SK-N-SH (cell line): Measurements from ENCODE around the gene SART1. TPM values are rescaled to one million over a fixed set of nuclear protein-coding genes. Genes with fewer than 3 reads are reported as not detected.

ENCODE experiments used
- EZH2phosphoT487 ChIP-seq: fragments of 200-600 bp; sonication (generic); IDR thresholded peaks from 2 replicates; pipeline ENCODE4 v1.6.1; 2017; ENCODE audit warnings: low read depth, mixed run types, mild to moderate bottlenecking, antibody characterized with exemption, moderate library complexity, borderline replicate concordance
- FOSL2 ChIP-seq: IDR thresholded peaks from 2 replicates; pipeline ENCODE4 v1.4.0; 2012; ENCODE audit warnings: low read depth, mild to moderate bottlenecking, moderate library complexity, borderline replicate concordance
- FOXJ3 ChIP-seq: sonication (generic); formaldehyde crosslinking; IDR thresholded peaks from 2 replicates; pipeline ENCODE4 v1.5.1; 2020; ENCODE audit warnings: mild to moderate bottlenecking, missing genetic modification reagents
- FOXM1 ChIP-seq: IDR thresholded peaks from 2 replicates; pipeline ENCODE4 v1.4.0; 2012; ENCODE audit warnings: low read depth, mild to moderate bottlenecking
- GABPA ChIP-seq: IDR thresholded peaks from 2 replicates; pipeline ENCODE4 v1.4.0; 2012; ENCODE audit warnings: low read depth, mild to moderate bottlenecking
- JUND ChIP-seq: IDR thresholded peaks from 2 replicates; pipeline ENCODE4 v1.4.0; 2012
- NFIC ChIP-seq: IDR thresholded peaks from 2 replicates; pipeline ENCODE4 v1.4.0; 2012; ENCODE audit warnings: borderline replicate concordance
- NRF1 ChIP-seq: IDR thresholded peaks from 2 replicates; pipeline ENCODE4 v1.6.1; 2012; ENCODE audit warnings: low read depth, mild to moderate bottlenecking, low read length
- POLR2AphosphoS5 ChIP-seq: IDR thresholded peaks from 2 replicates; pipeline ENCODE4 v1.6.1; 2012; ENCODE audit warnings: low read depth, low read length
- RAD21 ChIP-seq: IDR thresholded peaks from 2 replicates; pipeline ENCODE4 v1.6.1; 2012; ENCODE audit warnings: mild to moderate bottlenecking, low read length
- RFX5 ChIP-seq: IDR thresholded peaks from 2 replicates; pipeline ENCODE4 v1.6.1; 2012; ENCODE audit warnings: mild to moderate bottlenecking, improper control_type of control experiment, low read length
- SIN3A ChIP-seq: IDR thresholded peaks from 2 replicates; pipeline ENCODE4 v1.6.1; 2012; ENCODE audit warnings: low read depth, mild to moderate bottlenecking, low read length, moderate library complexity, borderline replicate concordance
- TEAD4 ChIP-seq: IDR thresholded peaks from 2 replicates; pipeline ENCODE4 v1.4.0; 2012; ENCODE audit warnings: mild to moderate bottlenecking, borderline replicate concordance; ENCODE audit not compliant: insufficient read depth
- polyA plus RNA-seq, 3 experiments: library from polyadenylated mRNA; depleted of rRNA; stranded (reverse); fragments of >200 nt; gene quantifications; 2 replicates each; pipeline ENCODE4 v1.2.3, GENCODE V29; 2012
- TF ChIP-seq, protein P1 (sequence below): fragments of 200-600 bp; sonication (generic); IDR thresholded peaks from 2 replicates; pipeline ENCODE4 v1.6.1; 2017; ENCODE audit warnings: antibody characterized with exemption, mild to moderate bottlenecking, moderate library complexity
- TF ChIP-seq, protein P2 (sequence below): IDR thresholded peaks from 2 replicates; pipeline ENCODE4 v1.6.1; 2012; ENCODE audit warnings: mild to moderate bottlenecking, low read depth, low read length, moderate library complexity
- TF ChIP-seq, protein P3 (sequence below): IDR thresholded peaks from 2 replicates; pipeline ENCODE4 v1.4.0; 2012; ENCODE audit warnings: low read depth, borderline replicate concordance

Gene SART1
- polyA plus RNA-seq, 1 of the 3 experiments (the other 2 are of a cell fraction) = 73.6 TPM

DNA sequence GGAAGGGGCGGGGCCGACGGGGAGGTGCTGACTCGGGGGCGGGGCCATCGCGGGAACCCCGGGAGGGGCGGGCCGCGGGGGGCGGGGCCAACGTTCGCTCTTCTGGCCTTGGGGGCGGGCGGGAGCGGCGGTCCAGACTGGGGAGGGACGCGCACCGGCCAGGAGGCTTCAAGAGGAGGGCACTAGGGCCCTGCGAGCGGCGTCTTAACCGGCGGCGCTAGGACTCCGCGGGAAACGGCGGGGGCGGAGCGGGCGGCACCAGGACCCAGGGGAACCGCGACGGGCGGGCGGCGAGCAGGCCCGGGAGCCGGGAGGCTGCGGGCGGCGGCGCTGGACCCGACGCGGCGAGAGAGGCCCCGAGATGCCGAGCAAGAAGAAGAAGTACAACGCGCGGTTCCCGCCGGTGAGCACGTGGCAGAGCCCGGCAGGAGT, 42.4 kb upstream of the SART1 start, which contains the start of gene DRAP1 (continued):
- TF ChIP-seq RAD21 (0 out of 2 replicates have a peak, but pooled peaks have one; percentile 2), FOXM1 (0 out of 2 replicates have a peak, but pooled peaks have one; percentile 41), TEAD4 (0 out of 2 replicates have a peak, but pooled peaks have one; percentile 21), FOSL2 (no peak), NFIC (peak; percentile 39), NRF1 (no peak), GABPA (peak; percentile 53), FOXJ3 (CRISPR knock-in tag) (no peak), RFX5 (no peak), POLR2AphosphoS5 (peak; percentile 24; the same call in 1 of the 2 replicates), EZH2phosphoT487 (no peak), JUND (no peak), SIN3A (peak; percentile 99)
- TF ChIP-seq, protein P1, sequence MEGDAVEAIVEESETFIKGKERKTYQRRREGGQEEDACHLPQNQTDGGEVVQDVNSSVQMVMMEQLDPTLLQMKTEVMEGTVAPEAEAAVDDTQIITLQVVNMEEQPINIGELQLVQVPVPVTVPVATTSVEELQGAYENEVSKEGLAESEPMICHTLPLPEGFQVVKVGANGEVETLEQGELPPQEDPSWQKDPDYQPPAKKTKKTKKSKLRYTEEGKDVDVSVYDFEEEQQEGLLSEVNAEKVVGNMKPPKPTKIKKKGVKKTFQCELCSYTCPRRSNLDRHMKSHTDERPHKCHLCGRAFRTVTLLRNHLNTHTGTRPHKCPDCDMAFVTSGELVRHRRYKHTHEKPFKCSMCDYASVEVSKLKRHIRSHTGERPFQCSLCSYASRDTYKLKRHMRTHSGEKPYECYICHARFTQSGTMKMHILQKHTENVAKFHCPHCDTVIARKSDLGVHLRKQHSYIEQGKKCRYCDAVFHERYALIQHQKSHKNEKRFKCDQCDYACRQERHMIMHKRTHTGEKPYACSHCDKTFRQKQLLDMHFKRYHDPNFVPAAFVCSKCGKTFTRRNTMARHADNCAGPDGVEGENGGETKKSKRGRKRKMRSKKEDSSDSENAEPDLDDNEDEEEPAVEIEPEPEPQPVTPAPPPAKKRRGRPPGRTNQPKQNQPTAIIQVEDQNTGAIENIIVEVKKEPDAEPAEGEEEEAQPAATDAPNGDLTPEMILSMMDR = no peak
- TF ChIP-seq, protein P2, sequence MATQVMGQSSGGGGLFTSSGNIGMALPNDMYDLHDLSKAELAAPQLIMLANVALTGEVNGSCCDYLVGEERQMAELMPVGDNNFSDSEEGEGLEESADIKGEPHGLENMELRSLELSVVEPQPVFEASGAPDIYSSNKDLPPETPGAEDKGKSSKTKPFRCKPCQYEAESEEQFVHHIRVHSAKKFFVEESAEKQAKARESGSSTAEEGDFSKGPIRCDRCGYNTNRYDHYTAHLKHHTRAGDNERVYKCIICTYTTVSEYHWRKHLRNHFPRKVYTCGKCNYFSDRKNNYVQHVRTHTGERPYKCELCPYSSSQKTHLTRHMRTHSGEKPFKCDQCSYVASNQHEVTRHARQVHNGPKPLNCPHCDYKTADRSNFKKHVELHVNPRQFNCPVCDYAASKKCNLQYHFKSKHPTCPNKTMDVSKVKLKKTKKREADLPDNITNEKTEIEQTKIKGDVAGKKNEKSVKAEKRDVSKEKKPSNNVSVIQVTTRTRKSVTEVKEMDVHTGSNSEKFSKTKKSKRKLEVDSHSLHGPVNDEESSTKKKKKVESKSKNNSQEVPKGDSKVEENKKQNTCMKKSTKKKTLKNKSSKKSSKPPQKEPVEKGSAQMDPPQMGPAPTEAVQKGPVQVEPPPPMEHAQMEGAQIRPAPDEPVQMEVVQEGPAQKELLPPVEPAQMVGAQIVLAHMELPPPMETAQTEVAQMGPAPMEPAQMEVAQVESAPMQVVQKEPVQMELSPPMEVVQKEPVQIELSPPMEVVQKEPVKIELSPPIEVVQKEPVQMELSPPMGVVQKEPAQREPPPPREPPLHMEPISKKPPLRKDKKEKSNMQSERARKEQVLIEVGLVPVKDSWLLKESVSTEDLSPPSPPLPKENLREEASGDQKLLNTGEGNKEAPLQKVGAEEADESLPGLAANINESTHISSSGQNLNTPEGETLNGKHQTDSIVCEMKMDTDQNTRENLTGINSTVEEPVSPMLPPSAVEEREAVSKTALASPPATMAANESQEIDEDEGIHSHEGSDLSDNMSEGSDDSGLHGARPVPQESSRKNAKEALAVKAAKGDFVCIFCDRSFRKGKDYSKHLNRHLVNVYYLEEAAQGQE = no peak; the same call in 1 of the 2 replicates
- TF ChIP-seq, protein P3, sequence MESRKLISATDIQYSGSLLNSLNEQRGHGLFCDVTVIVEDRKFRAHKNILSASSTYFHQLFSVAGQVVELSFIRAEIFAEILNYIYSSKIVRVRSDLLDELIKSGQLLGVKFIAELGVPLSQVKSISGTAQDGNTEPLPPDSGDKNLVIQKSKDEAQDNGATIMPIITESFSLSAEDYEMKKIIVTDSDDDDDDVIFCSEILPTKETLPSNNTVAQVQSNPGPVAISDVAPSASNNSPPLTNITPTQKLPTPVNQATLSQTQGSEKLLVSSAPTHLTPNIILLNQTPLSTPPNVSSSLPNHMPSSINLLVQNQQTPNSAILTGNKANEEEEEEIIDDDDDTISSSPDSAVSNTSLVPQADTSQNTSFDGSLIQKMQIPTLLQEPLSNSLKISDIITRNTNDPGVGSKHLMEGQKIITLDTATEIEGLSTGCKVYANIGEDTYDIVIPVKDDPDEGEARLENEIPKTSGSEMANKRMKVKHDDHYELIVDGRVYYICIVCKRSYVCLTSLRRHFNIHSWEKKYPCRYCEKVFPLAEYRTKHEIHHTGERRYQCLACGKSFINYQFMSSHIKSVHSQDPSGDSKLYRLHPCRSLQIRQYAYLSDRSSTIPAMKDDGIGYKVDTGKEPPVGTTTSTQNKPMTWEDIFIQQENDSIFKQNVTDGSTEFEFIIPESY = peak; percentile 82; the same call in 1 of the 2 replicates
